GM12878 (cell line): Measurements from ENCODE around the gene ROCK2. TPM values are rescaled to one million over a fixed set of nuclear protein-coding genes. Genes with fewer than 3 reads are reported as not detected.

Source experiments
- ATAC-seq: fragments of 200-7000 bp; cut with Tn5 transposase; 3 replicates; pipeline ENCODE4 v1.9.1; 2020; ENCODE audit warnings: mild to moderate bottlenecking, moderate library complexity
- BruUV-seq: library from RNA; stranded (reverse); fragments of 400-500 nt; replicated peaks from 2 replicates; lab custom pipeline; 2021; lab: Mats Ljungman, UMichigan
- CTCF ChIA-PET: fragments of 300-600 bp; sonication (Branson Sonifier 250); formaldehyde crosslinking; extraction: SDS; loops from one replicate; lab custom pipeline; 2021; ENCODE audit warnings: inconsistent platforms; lab: Yijun Ruan, JAX
- POLR2A ChIA-PET: fragments of 350-600 bp; formaldehyde crosslinking; extraction: SDS; loops from one replicate; lab custom pipeline; 2021; ENCODE audit warnings: inconsistent platforms; lab: Charles Lee
- RAD21 ChIA-PET: fragments of 300-600 bp; sonication (Branson Sonifier 250); formaldehyde crosslinking; loops from one replicate; lab custom pipeline; 2023; ENCODE audit warnings: antibody characterized with exemption; ENCODE audit not compliant: unreplicated experiment; lab: Charles Lee
- SMC1A ChIA-PET: fragments of 300-600 bp; sonication (Branson Sonifier 250); formaldehyde crosslinking; loops from one replicate; lab custom pipeline; 2023; ENCODE audit not compliant: unreplicated experiment, uncharacterized antibody; lab: Charles Lee
- DNase-seq: peaks from one replicate; pipeline ENCODE4 v3.0.0-alpha.2; 2011; ENCODE audit warnings: low read depth, low spot score
- FAIRE-seq: peaks from 3 replicates; lab custom pipeline; 2011; peaks lifted over from hg19 to GRCh38; lab: Jason Lieb, UNC
- H2AFZ ChIP-seq: 2 replicates; pipeline ENCODE4 v1.6.0; 2011; ENCODE audit warnings: low read depth, low read length, control low read depth; ENCODE audit not compliant: control insufficient read depth
- H3K27ac ChIP-seq: 2 replicates; pipeline ENCODE4 v1.5.1; 2011; ENCODE audit warnings: control low read depth; ENCODE audit not compliant: control insufficient read depth, insufficient read depth
- H3K27me3 ChIP-seq, 2 experiments: replicated peaks in 1 of 2; 2 replicates each; pipeline versions ENCODE4 v1.6.0 to v1.6.1; 2011; ENCODE audit warnings: low read length in 1 of 2; ENCODE audit not compliant: control insufficient read depth in 2 of 2, insufficient read depth in 2 of 2
- H3K36me3 ChIP-seq, 2 experiments: 2 replicates each; pipeline ENCODE4 v1.5.1; 2011; ENCODE audit warnings: low read length in 1 of 2; ENCODE audit not compliant: control insufficient read depth in 2 of 2, insufficient read depth in 2 of 2
- H3K4me1 ChIP-seq: 2 replicates; pipeline ENCODE4 v1.6.1; 2011; ENCODE audit warnings: mild to moderate bottlenecking, low read length, moderate library complexity, mixed read lengths; ENCODE audit not compliant: control insufficient read depth, insufficient read depth
- H3K4me2 ChIP-seq: 2 replicates; pipeline ENCODE4 v1.6.0; 2011; ENCODE audit warnings: control low read depth; ENCODE audit not compliant: control insufficient read depth, insufficient read depth
- H3K4me3 ChIP-seq: fragments of 200-600 bp; sonication (generic); 2 replicates; pipeline ENCODE4 v1.5.1; 2016
- H3K79me2 ChIP-seq: 2 replicates; pipeline ENCODE4 v1.6.0; 2011; ENCODE audit warnings: low read length; ENCODE audit not compliant: control insufficient read depth, insufficient read depth
- H3K9ac ChIP-seq: 2 replicates; pipeline ENCODE4 v1.8.0; 2011; ENCODE audit warnings: low read length, control low read depth, mixed read lengths; ENCODE audit not compliant: control insufficient read depth, insufficient read depth
- H3K9me3 ChIP-seq: replicated peaks from 3 replicates; pipeline ENCODE4 v1.5.1; 2011; ENCODE audit warnings: mild to moderate bottlenecking, low read length; ENCODE audit not compliant: control insufficient read depth, insufficient read depth
- H4K20me1 ChIP-seq: 2 replicates; pipeline ENCODE4 v1.6.0; 2011; ENCODE audit not compliant: control insufficient read depth, insufficient read depth
- CHD2 ChIP-seq: IDR thresholded peaks from 2 replicates; pipeline ENCODE4 v1.6.1; 2011; ENCODE audit warnings: low read depth, low read length, improper control_type of control experiment, borderline replicate concordance
- CREM ChIP-seq: IDR thresholded peaks from 2 replicates; pipeline ENCODE4 v1.6.1; 2014; ENCODE audit warnings: antibody characterized with exemption, low read depth
- FOXK2 ChIP-seq: fragments of 450-650 bp; IDR thresholded peaks from 2 replicates; pipeline ENCODE4 v1.6.1; 2017; ENCODE audit warnings: mild to moderate bottlenecking, moderate library complexity
- GABPA ChIP-seq: IDR thresholded peaks from 2 replicates; pipeline ENCODE4 v1.6.1; 2014; ENCODE audit warnings: antibody characterized with exemption, low read depth, mild to moderate bottlenecking, inconsistent platforms
- HDAC6 ChIP-seq: fragments of 200-600 bp; sonication (generic); IDR thresholded peaks from one replicate; pipeline ENCODE4 v1.8.0; 2017; ENCODE audit warnings: antibody characterized with exemption; ENCODE audit not compliant: unreplicated experiment
- JUNB ChIP-seq: IDR thresholded peaks from 2 replicates; pipeline ENCODE4 v1.6.1; 2016; ENCODE audit warnings: antibody characterized with exemption, mild to moderate bottlenecking
- LARP7 ChIP-seq: fragments of 450-650 bp; IDR thresholded peaks from 2 replicates; pipeline ENCODE4 v1.6.1; 2017; ENCODE audit warnings: mild to moderate bottlenecking
- MEF2A ChIP-seq: IDR thresholded peaks from 2 replicates; pipeline ENCODE4 v1.6.1; 2011; ENCODE audit warnings: low read depth, mild to moderate bottlenecking, low read length, moderate library complexity; ENCODE audit not compliant: insufficient read depth
- MLLT1 ChIP-seq: fragments of 450-650 bp; IDR thresholded peaks from 2 replicates; pipeline ENCODE4 v1.6.1; 2016; ENCODE audit warnings: mild to moderate bottlenecking
- MYC ChIP-seq: IDR thresholded peaks from 2 replicates; pipeline ENCODE4 v1.6.1; 2011; ENCODE audit warnings: mild to moderate bottlenecking, low read length, moderate library complexity, inconsistent platforms; ENCODE audit not compliant: insufficient read depth, insufficient replicate concordance, insufficient read length, severe bottlenecking
- NRF1 ChIP-seq: conservative IDR thresholded peaks from 2 replicates; pipeline ENCODE4 v1.6.1; 2011; ENCODE audit warnings: mild to moderate bottlenecking, low read depth, low read length, improper control_type of control experiment
- PKNOX1 ChIP-seq: fragments of 450-650 bp; IDR thresholded peaks from 2 replicates; pipeline ENCODE4 v1.6.1; 2016; ENCODE audit warnings: mild to moderate bottlenecking
- POU2F2 ChIP-seq: IDR thresholded peaks from 3 replicates; pipeline ENCODE4 v1.6.1; 2011; ENCODE audit warnings: low read depth, mild to moderate bottlenecking, low read length, borderline replicate concordance
- RAD51 ChIP-seq: fragments of 450-650 bp; IDR thresholded peaks from 2 replicates; pipeline ENCODE4 v1.6.1; 2016; ENCODE audit warnings: moderate library complexity, mild to moderate bottlenecking, inconsistent platforms
- RCOR1 ChIP-seq: conservative IDR thresholded peaks from 2 replicates; pipeline ENCODE4 v1.6.1; 2012; ENCODE audit warnings: low read depth, low read length, improper control_type of control experiment
- RFX5 ChIP-seq: IDR thresholded peaks from 2 replicates; pipeline ENCODE4 v1.6.1; 2011; ENCODE audit warnings: low read depth, low read length, improper control_type of control experiment
- SIN3A ChIP-seq: IDR thresholded peaks from 2 replicates; pipeline ENCODE4 v1.6.1; 2012; ENCODE audit warnings: low read depth, low read length, improper control_type of control experiment
- ZBED1 ChIP-seq: IDR thresholded peaks from 2 replicates; pipeline ENCODE4 v1.6.1; 2016; ENCODE audit warnings: borderline replicate concordance
- ZNF217 ChIP-seq: fragments of 450-650 bp; IDR thresholded peaks from 2 replicates; pipeline ENCODE4 v1.6.1; 2017; ENCODE audit warnings: antibody characterized with exemption, mild to moderate bottlenecking
- WGBS: methylation state at CpG from one replicate; pipeline ENCODE4 v1.1.6; 2016; ENCODE audit warnings: low lambda C conversion rate; ENCODE audit not compliant: insufficient replicate concordance, insufficient coverage; ENCODE audit errors: missing lambda C conversion rate; 5-methylcytosine and 5-hydroxymethylcytosine counted together
- in situ Hi-C: fragments of 300-500 bp; cut with MboI; formaldehyde crosslinking; loops from 9 replicates; pipeline ENCODE4 v1.14.3; 2018; ENCODE audit warnings: mixed read lengths
- intact Hi-C: fragments of 100-400 bp; cut with micrococcal nuclease; formaldehyde crosslinking; loops from one replicate; pipeline ENCODE4 v1.14.2; 2022; ENCODE audit not compliant: unreplicated experiment
- polyA plus RNA-seq, 11 experiments: library from polyadenylated mRNA; depleted of rRNA in 4 of 11; unstranded in 6 of 11; stranded (reverse) in 5 of 11; fragments of >200 nt; fragmentation: Nextera tagmentation in 4 of 11; fragmentation: Illumina TruSeq in 1 of 11; extraction: Ambion mirVana in 4 of 11; extraction: Trizol in 1 of 11; gene quantifications; 1 replicate in 1 of 11; 2 replicates in 10 of 11; pipeline versions ENCODE4 v1.2.1 to v1.2.3, GENCODE V29; 2011 to 2016; ENCODE audit warnings: inconsistent platforms in 2 of 11, missing spikeins in 2 of 11, low read depth in 1 of 11
- total RNA-seq, 4 experiments: library from RNA; depleted of rRNA in 3 of 4; stranded (reverse); fragments of >200 nt in 3 of 4; fragmentation: Illumina TruSeq in 1 of 4; extraction: Trizol in 1 of 4; gene quantifications; 2 replicates each; pipeline versions ENCODE4 v1.2.1 to v1.2.3, GENCODE V29; 2013 to 2021

Gene ROCK2
- total and polyA plus RNA-seq, 10 of the 15 experiments (the other 5 are each of a cell fraction or from before 2014, with no cell fraction given): 4.6 to 22.1 (median 8.3) TPM

DNA sequence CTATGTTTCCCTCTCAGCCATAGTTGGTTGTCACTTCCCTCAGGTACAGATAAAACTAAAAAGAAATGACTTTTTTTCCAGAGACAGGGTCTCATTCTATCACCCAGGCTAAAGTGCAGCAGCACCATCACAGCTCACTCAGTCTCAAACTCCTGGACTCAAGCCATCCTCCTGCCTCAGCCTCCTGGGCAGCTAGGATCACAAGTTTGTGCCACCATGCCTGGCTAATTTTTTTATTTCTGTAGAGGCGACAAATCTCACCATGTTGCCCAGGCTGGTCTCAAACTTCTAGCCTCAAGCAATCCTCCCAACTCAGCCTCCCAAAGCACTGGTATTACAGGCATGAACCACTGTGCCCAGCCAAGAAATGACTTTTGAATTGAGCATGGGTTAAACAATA is 8.2 kb downstream of the ROCK2 start:
- no peaks in the 10 kb centered on the region; the same call in 2 of the 3 replicates for H3K9me3 ChIP-seq
- in situ Hi-C loops (no loop called here), intact Hi-C loops (no loop called here)
- DNase-seq (no peak), FAIRE-seq (no peak), ATAC-seq (no peak)
- CTCF ChIA-PET: interaction anchor here (1.2 kb wide), 1 partner anchor 101 kb away, joined by 3 read pairs; no protein-coding TSS in a partner anchor
- H3K36me3 ChIP-seq: no peaks in the 10 kb centered on the region
- TF ChIP-seq POU2F2 (no peak), MEF2A (no peak), PKNOX1 (no peak), SIN3A (no peak), NRF1 (no peak), MLLT1 (no peak), ZNF217 (no peak), CHD2 (no peak), LARP7 (no peak), RFX5 (no peak), FOXK2 (no peak), RCOR1 (no peak), CREM (no peak), GABPA (no peak), ZBED1 (no peak), RAD51 (no peak), JUNB (no peak), HDAC6 (no peak), MYC (no peak)
- peaks cover 63% of the 10 kb centered on the region for H3K79me2 ChIP-seq
- no peak overlapping the region for H2AFZ ChIP-seq
- BruUV-seq: no TSS peak
- no peak overlapping the region for H3K9ac ChIP-seq
- POLR2A ChIA-PET: no interaction called here
- H3K27me3 ChIP-seq: no peaks in the 10 kb centered on the region
- 100% methylated on average over 1 of the region's 1 CpG for WGBS
- SMC1A ChIA-PET: no interaction called here
- H3K4me1 ChIP-seq: no peaks in the 10 kb centered on the region
- no peak overlapping the region for H3K27ac ChIP-seq
- H3K4me2 ChIP-seq: no peak overlapping the region
- H3K4me3 ChIP-seq: no peak overlapping the region
- no peaks in the 10 kb centered on the region for H4K20me1 ChIP-seq
- RAD21 ChIA-PET: no interaction called here
